ENCODE measurements around the gene BIN1. TPM values are rescaled to one million over a fixed set of nuclear protein-coding genes. Genes with fewer than 3 reads are reported as not detected.

Gene BIN1
- total RNA-seq, 1 experiment from 2014 or later = 90.4 TPM

DNA sequence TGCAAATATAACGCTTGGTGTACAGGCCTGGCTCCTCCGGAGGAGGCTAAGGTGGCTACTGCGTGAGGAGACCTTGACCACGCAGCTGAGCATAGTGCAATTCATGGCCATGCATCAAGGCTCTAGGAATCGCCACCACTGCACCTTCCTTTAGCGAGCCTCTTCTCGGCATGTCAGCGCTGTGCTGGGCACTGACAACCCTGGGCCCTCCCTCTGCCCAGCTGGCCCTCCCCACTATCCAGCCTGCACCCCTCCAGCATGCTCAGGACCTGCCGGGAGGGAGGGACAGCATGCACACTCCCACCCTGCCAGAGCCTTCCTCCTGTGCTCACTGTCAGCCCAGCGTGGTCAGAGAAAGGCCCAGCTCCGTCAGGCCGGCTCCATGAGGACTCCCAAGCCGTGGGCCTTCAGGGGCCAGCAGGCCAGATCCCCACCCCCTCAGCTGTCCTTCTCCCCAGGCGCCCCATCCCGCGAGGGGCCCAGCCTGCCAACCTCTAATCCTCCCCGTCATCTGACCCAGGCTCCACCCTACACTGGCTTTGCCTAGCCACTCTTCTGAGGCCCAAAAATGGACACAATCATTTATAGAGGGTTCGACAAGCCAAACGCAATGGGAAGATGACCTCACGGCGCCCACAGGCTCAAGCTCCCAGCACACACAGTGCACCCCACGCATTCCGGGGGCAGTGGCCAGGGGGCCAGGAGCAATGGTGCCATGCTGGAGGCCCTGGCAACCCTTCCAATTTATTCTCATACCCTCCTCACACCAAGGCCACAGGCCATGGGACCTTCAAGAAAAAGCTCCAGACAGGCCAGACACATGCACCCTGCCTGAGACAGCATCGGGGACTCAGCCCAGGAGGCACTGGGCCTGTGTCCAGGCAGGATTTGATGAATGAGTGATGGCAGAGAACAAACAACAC is 3.5 kb downstream of the BIN1 start:
- peaks cover 40% of the 10 kb centered on the region for H3K4me1 ChIP-seq
- no peaks in the 10 kb centered on the region for H3K9me3 ChIP-seq (replicated peaks)
- H3K36me3 ChIP-seq = no peaks in the 10 kb centered on the region
- no peak overlapping the region for H3K4me3 ChIP-seq
- no peaks in the 10 kb centered on the region for H3K27me3 ChIP-seq
- H3K27ac ChIP-seq = peak overlapping the region; percentile 10; the same call in 1 of the 2 replicates
- DNase-seq = peak; percentile 81 to 86

DNA sequence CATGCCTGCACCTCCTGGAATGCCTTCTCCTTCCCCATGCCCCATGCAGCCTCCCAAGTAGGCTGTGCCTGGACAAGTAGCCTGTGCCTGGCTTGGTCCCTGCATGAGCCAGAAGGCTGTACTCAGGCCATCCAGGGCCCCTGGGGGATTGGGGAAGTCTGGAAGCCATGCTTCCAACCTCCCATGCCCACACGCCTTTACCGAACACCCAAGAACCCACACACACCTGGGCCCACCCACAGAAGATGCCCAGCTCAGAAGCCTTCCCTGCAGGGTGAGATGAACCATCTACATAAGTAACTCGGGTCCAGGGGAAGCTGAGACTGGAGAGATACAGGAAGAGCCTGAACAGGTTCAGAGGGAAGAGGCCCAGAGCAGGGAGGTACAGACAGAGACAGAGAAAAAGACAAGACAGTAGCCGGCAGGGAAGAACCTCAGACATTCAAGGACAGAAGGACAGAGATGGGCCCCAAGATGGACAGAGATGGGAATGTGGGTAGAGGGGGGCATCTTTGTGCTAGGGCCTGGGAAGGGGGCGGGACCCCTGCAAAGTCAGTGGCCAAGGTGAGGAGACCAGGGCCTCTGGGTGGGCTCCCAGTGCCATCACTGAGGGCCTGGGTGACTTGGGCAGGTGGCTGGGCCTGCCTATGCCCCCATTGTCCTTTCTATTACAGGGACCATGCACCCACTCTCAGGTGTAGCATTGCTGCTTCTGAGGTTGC is 4.3 kb downstream of the BIN1 start:
- Histone ChIP-seq H3K9me3 (replicated peaks) (no peaks in the 10 kb centered on the region), H3K4me1 (peaks cover 40% of the 10 kb centered on the region), H3K4me3 (no peak overlapping the region), H3K27me3 (no peaks in the 10 kb centered on the region), H3K36me3 (no peaks in the 10 kb centered on the region), H3K27ac (no peak overlapping the region)
- DNase-seq = no peak

DNA sequence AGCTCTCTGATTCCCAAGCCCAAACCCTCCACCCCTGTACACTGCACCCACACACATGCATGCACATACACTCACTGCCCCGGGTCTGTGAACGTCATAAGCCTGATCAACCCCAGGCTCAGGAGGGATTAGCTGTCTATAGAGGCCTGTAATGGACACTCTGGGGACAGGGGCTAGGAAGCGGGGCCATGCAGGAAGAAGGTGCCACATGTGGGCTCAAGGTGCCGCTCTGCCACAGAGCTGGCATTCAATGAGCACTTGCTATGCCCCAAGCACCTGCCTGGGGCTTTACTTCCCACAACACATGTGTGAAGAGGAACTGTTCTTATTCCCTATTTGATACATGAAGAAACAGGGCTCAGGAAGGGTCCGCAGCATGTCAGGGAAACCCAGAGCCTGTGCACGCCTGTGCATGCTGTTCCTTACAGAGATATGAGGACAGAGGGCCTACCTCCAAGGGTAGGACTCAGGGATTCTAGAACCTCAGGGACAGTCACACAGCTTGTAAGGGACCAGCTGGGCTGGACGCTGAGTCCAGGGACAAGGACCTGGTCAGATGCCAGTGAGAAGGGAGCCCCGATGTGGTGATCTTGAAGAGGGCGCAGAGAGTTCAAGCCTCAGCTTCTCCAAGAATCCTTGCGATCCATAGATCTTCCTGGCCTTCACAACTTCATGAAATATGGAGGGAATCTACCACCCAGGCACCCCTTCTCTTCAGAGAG is 5.0 kb downstream of the BIN1 start:
- peaks cover 40% of the 10 kb centered on the region for H3K4me1 ChIP-seq
- H3K27ac ChIP-seq = no peak overlapping the region

DNA sequence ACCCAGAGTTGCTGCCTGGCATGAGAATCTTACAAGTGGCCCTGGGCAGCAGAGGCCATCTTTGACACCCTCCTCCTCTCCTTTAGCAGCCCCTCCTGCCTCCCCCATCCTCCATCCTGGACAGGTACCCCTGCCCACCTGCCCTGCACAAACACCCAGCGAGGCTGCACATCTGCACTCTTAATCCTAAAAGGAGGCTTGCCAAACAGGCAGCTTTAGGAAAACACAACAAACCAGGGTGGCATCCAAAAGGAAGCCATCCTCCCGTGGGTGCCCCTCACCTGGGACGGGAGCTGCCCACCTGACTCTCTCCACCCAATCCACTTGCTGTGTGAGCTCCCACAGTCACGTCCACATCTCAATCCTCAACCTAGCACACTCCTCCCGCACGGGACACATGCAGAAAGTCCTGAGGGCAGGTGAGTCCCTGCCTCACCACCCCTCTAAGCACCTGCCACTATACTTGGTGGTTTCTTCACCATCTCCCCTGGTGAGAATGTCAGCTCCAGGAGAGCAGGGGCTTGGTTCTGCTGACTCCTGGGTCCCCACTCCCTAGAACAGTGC is 5.8 kb downstream of the BIN1 start:
- no peak overlapping the region for H3K4me3 ChIP-seq
- H3K27ac ChIP-seq = no peak overlapping the region
- DNase-seq = no peak
- H3K9me3 ChIP-seq (replicated peaks) = no peaks in the 10 kb centered on the region
- peaks cover 40% of the 10 kb centered on the region for H3K4me1 ChIP-seq
- no peaks in the 10 kb centered on the region for H3K27me3 ChIP-seq
- no peaks in the 10 kb centered on the region for H3K36me3 ChIP-seq

More for the DNA sequence above, 5.0 kb downstream of the BIN1 start:
- Histone ChIP-seq H3K27me3 (no peaks in the 10 kb centered on the region), H3K4me3 (no peak overlapping the region), H3K36me3 (no peaks in the 10 kb centered on the region), H3K9me3 (replicated peaks) (no peaks in the 10 kb centered on the region)
- DNase-seq = no peak

DNA sequence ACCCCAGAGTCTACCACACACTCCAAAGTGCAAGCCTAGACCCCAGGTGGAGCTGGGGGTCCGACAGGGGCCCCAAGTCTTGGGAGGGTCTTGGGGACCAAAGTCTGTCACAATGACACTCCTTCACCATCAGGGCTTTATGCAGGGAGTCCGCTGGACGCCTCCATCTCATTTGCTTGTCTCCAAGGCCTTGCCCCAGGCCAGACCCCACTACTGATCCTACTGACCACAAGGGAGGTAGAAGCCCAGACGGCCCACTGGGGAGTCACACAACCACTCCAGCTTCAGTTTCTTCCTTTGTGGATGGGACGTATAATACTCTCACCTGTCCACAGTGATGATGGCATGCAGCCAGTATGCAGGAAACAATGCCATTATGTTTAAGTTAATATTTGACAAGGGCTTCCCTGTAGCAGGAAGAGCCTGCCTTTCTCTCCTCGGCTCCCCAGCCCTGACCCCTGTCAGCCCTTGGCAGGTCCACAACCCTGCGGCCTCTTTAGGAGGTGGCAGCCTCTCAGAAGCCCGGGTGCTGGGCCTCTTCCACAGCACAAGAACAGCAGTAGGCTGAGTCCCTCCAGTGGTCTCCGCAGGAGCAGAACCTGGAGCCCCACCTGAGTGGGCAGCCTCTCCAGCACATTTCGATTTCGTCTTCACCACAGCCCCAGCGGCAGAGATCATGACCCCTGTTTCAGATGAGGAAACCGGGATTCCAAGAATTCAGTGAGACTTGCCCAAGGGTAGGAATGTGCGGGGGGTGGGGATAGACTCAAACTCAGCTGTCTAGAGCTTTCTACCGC is 6.5 kb downstream of the BIN1 start:
- no peak overlapping the region for H3K27ac ChIP-seq
- peaks cover 40% of the 10 kb centered on the region for H3K4me1 ChIP-seq
- H3K4me3 ChIP-seq = no peak overlapping the region
- no peaks in the 10 kb centered on the region for H3K27me3 ChIP-seq
- H3K36me3 ChIP-seq = no peaks in the 10 kb centered on the region
- H3K9me3 ChIP-seq (replicated peaks) = no peaks in the 10 kb centered on the region
- DNase-seq = no peak

DNA sequence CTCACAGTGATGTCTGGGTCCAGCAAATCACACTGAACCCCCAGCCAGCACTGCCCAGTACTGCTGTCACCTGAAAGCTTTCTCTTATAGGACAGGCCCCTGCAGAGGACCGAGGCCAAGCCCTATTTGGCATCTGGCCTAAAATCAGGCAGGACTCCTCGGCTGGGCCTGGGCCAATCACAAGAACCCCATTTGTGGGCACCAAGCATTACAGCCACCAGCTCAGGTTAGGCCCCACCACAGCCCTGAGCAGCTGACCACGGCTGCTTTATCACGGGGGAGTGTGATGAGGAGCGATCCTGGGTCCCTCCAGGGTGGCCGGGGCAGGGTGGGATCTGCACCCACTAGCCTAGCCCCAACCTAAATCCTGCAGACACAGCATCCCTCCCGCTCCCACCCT is 8.2 kb downstream of the BIN1 start:
- H3K4me1 ChIP-seq = peaks cover 35% of the 10 kb centered on the region

DNA sequence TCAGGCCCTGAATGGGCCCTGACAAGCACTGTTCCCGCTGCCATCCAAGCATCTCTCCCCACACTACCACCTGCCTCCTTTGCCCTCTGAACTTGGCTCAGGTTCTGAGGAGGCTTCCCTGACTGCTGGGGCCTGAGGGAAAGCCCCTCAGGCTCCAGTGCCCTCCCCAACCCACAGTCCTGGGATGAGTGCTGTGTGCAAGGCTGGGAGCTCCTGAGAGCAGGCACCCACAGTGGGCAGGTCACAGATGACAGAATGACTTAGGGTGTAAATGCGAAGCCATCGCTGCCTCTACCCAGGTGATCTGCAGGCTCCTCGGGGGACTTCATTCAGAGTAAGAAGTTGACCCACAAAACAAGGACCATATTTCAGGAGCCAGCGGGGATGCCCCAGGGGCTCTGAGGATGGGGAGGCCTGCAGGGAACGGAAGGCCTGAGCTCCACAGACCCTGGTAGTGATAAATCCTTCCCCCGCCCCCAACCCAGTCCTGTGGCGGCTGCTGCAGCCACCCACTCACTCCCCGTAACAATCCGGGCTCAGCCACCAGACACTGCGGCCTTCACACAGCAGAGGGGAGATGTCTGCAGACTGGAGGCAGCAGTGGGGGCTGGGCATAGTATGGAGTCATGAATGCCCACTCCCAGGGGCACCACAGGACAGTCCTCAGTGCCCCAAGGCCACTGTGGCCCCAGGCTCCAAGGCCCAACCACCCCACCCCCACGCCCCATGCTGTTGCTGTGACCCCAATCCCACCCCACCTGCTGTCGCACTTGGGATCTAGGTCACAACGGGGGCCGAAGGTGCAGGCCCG is 8.9 kb downstream of the BIN1 start:
- Histone ChIP-seq H3K27ac (no peak overlapping the region), H3K36me3 (no peaks in the 10 kb centered on the region), H3K4me3 (no peak overlapping the region), H3K27me3 (no peaks in the 10 kb centered on the region), H3K9me3 (replicated peaks) (no peaks in the 10 kb centered on the region), H3K4me1 (peaks cover 28% of the 10 kb centered on the region)
- DNase-seq = no peak

More for the DNA sequence above, 8.2 kb downstream of the BIN1 start:
- Histone ChIP-seq H3K9me3 (replicated peaks) (no peaks in the 10 kb centered on the region), H3K27ac (no peak overlapping the region), H3K4me3 (no peak overlapping the region), H3K36me3 (no peaks in the 10 kb centered on the region), H3K27me3 (no peaks in the 10 kb centered on the region)
- no peak for DNase-seq

DNA sequence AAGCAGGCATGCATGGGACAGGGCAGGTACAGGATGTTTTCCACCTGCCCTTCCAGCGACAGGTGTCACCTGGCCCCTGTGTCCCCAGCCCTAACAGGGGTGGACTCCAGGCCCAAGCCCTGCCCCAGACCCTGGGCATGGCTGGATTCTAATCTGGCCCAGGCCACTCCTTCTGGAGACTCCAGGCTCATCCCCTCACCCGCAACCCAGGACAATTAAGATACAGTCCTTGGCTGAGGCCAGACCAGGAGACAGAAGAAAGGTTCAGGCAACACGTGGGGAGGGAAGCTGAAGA is 9.5 kb downstream of the BIN1 start:
- Histone ChIP-seq H3K4me1 (peaks cover 23% of the 10 kb centered on the region; the same call in 1 of the 2 replicates), H3K36me3 (no peaks in the 10 kb centered on the region), H3K9me3 (replicated peaks) (no peaks in the 10 kb centered on the region), H3K27ac (no peak overlapping the region), H3K4me3 (no peak overlapping the region), H3K27me3 (no peaks in the 10 kb centered on the region)
- DNase-seq = no peak

DNA sequence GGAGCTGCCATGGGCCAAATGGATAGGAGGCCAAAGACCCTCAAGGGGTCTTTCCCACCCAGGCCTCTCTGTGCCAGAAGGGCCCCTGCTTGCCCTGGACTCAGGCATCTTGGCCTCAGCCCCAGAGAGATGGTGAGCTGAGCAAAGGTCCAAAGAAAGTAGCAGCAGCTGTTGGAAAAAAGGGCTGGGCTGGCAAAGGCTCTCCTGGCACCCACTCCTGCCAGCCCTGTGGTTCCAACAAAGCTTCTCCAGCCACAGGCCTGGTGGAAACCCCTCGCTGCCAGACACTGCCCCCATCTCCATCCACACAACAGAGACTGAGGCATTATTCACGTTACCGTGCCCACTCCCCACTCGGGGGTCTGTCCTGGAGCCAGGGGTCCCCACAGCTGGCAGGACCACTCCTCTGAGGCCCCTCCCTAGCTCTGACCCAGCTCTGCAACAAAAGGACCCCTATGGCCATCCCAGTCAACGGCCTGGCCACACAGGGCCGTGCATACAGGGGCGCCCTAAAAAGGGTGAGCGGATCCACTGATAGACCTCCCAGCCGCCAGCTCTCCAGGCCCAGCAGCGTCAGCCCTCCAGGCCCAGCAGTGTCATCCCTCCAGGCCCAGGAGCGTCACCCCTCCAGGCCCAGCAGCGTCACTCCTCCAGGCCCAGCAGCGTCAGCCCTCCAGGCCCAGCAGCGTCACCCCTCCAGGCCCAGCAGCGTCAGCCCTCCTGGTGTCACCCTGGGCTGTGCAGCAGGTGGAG is 10.1 kb downstream of the BIN1 start:
- Histone ChIP-seq H3K9me3 (replicated peaks) (no peaks in the 10 kb centered on the region), H3K27me3 (no peaks in the 10 kb centered on the region), H3K36me3 (no peaks in the 10 kb centered on the region), H3K4me1 (peaks cover 23% of the 10 kb centered on the region; the same call in 1 of the 2 replicates), H3K27ac (no peak overlapping the region), H3K4me3 (no peak overlapping the region)
- no peak for DNase-seq

DNA sequence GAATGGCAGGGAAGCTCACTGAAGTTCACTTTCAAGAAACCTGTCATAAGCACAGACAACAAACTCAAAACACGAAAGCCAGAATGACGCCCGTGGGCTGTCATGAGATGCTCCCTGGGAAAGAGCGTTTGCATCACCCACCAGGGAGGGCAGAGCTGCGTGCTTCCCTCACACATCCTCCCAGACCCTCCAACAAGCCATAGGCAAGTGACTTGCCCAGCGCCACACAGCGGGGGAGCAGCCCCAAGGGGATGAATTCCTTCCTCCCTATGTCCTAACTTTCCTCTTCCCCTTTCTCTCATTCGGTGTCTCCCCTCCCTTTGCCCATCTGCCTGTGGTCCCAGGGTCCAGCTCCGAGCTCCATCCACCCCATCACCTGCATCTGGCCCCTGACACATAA is 10.7 kb downstream of the BIN1 start:
- Histone ChIP-seq H3K9me3 (replicated peaks) (no peaks in the 10 kb centered on the region), H3K27ac (no peak overlapping the region), H3K4me3 (no peak overlapping the region), H3K27me3 (no peaks in the 10 kb centered on the region), H3K36me3 (no peaks in the 10 kb centered on the region), H3K4me1 (peaks cover 22% of the 10 kb centered on the region)
- no peak for DNase-seq

DNA sequence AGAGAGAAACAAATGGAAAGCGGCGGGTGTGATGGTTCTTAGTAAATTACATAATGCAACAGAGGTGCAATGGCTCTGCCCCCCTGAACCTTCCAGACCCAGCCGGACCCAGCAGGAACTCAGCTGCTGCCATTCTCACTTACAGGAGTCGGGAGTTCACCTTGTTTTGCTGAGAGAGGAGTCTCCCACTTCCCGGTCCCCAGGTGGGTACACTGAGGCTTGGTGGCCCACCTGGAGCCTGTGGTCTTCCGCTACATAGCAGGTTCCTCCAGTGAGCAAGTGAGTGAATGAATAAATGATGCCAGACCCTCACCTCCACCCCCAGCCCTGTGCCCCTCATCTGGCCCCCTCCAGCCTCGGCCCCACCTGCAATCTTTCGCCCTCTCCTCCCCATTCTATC is 11.2 kb downstream of the BIN1 start:
- H3K27me3 ChIP-seq = no peaks in the 10 kb centered on the region
- peaks cover 20% of the 10 kb centered on the region for H3K4me1 ChIP-seq
- 0 out of 2 replicates have a peak, but pooled peaks cover 3% of the 10 kb centered on the region for H3K36me3 ChIP-seq
- H3K9me3 ChIP-seq (replicated peaks) = no peaks in the 10 kb centered on the region
- no peak overlapping the region for H3K27ac ChIP-seq
- H3K4me3 ChIP-seq = no peak overlapping the region
- no peak for DNase-seq

DNA sequence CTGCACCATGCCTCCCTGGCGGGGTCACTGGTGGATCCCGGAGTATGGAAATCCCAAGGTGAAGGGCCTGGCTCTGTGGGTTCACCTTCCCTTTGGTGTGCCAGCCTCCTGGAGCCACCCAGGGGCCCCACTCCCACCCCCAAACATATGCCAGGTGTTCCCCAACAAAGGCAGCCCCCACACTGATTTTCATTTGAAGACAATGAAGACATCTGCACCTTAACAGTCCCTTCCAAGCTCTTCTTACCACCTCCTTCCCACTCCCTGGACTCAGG is 11.7 kb downstream of the BIN1 start:
- Histone ChIP-seq H3K4me1 (peaks cover 19% of the 10 kb centered on the region), H3K27ac (no peak overlapping the region), H3K4me3 (no peak overlapping the region), H3K36me3 (0 out of 2 replicates have a peak, but pooled peaks cover 3% of the 10 kb centered on the region), H3K9me3 (replicated peaks) (no peaks in the 10 kb centered on the region), H3K27me3 (no peaks in the 10 kb centered on the region)
- DNase-seq = no peak
